Lung microvascular endothelial cell (primary cell): ENCODE data around the gene ALPG. TPM values are rescaled to one million over a fixed set of nuclear protein-coding genes. Genes with fewer than 3 reads are reported as not detected.
"Not testable (repeated sequence)": the region's sequence is repeated elsewhere in the genome, so short reads cannot be mapped to it uniquely, and the experiment has no call there.

Experiments used
- DNase-seq, 2 donors: peaks; one replicate each; pipeline versions ENCODE4 v3.0.0 to v3.0.0-alpha.2; 2010; ENCODE audit warnings: low read depth in 2 of 2
- total RNA-seq: library from RNA; depleted of rRNA; stranded (reverse); fragments of >200 nt; gene quantifications from 2 replicates; pipeline ENCODE4 v1.2.1, GENCODE V29; 2014

Gene ALPG
- total RNA-seq, 1 donor from 2014 or later, result not detected

- DNase-seq, result no peak
Measured at GRCh38 chr2:232419245-232420072, 12.8 kb downstream of the ALPG start.

- no peak for DNase-seq
Measured at GRCh38 chr2:232420073-232420454, 13.4 kb downstream of the ALPG start.

DNA sequence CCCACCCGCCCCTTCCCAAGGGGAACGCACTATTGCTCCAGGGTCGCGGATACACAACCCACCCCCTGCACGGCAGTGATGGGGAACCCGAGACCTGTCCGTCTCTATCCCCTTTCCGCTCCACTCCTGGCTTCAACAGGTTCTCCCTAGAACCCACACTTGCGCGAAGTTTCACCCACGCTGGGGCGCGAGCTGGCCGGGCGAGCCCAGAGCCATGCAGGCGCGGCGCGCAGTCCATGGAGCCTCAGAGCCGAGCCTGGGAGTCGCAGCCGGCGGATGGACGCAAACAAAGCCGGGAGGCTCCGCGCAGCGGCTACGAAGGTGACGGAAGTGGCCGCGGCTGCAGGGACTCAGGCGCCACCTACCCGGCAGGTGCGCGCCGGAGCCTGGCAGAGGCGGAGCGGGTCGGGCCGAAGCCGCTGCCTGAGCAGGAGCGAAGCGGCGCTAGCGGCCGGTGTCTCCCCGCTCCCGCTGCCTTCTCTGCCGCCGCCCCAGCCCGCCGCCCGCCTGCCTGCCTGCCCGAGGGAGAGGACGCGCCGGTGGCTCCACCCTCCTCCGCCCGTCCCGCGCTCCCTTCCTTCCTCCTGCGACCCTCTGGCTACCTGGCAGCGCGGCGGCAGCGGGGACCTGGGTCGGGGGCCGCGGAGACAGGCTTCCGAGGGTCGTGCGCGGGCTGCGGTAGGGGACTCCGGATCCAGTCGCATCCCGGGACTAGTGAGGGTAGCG lies 14.0 kb downstream of the ALPG start:
- peak in 1 of 2 donors; percentile 28 for DNase-seq

DNA sequence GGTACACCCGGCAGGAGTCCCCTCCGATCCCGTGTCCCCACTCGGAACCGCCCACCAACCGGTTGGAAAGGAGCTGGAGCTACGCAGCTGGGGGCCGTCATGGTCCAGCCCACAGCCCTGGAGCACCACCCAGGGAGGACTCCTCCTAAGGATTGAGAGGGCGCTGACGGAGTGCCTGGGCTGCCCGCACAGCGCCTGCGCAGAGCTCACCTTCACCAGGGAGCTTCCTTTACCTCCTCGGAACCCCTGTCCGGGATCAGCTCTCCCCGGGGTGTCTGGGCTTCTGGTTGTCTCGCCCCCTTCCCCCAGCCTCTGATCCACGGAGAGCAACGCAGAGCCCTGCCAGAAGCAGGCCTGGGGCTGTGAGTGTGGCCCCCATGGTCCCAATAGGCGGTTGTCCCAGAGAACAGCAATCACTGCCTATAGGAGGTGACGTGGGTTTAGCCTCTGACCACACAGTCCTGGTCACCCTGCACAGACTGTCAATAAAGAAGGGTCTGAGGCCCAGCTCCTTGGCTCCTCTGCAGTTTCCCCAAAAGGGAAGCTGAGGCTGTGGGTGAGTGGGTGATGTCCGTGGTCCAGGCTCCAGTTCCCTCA lies 14.6 kb downstream of the ALPG start:
- DNase-seq, result no peak

GRCh38 chr2:232422051-232422450 lies 15.4 kb downstream of the ALPG start:
- DNase-seq, result no peak

DNA sequence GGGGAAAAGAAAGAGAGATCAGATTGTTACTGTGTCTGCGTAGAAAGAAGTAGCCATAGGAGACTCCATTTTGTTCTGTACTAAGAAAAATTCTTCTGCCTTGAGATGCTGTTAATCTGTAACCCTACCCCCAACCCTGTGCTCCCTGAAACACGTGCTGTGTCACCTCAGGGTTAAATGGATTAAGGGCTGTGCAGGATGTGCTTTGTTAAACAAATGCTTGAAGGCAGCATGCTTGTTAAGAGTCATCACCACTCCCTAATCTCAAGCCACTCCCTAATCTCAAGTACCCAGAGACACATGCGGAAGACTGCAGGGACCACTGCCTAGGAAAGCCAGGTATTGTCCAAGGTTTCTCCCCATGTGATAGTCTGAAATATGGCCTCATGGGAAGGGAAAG lies 16.4 kb downstream of the ALPG start:
- not testable (repeated sequence) for DNase-seq

DNA sequence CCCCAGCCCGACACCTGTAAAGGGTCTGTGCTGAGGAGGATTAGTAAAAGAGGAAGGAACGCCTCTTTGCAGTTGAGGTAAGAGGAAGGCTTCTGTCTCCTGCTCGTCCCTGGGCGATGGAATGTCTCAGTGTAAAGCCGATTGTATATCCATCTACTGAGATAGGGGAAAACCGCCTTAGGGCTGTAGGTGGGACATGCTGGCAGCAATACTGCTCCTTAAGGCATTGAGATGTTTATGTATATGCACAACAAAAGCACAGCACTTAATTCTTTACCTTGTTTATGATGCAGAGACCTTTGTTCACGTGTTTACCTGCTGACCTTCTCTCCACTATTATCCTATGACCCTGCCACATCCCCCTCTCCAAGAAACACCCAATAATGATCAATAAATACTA lies 16.8 kb downstream of the ALPG start:
- DNase-seq, result not testable (repeated sequence)

DNA sequence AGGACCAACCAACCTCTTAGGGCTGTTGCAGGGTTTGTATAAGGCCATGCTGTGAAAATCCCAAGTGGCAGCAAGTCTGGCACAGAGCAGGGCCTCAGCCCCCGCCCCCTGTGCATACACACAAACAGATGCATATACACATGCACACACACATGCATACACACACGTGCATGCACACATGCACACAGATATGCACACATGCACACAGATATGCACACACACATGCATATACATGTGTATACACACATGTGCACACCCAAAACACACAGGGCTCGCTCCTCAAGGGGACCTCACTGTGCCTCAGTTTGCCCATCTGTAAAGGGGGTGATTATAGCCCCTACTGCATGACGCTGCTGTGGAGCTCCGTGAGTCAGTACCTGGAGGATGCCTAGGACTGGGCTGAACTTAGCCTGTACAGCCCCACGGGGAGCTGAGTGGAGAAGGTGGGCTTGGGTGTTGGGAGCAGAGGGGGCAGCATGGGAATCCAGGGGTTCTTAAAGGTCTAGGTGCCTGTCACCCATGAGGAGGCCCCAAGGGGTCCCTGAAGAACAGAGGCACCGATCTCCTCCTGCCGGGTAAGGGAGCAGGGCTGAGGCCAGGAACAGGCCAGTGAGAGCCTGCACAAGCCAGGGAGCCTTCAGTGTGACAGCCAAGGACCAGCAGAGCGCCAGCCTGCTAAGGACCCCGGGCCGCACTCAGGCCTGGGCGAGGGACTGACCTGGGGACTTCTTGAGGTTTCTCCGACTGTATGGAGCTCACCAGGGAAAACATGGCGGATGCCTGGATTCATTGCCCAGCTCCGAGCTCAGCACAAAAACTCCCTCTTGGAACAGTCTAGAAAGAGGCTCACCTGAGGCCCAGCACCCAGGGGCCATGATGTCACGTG lies 25.3 kb downstream of the ALPG start:
- no peak for DNase-seq

DNA sequence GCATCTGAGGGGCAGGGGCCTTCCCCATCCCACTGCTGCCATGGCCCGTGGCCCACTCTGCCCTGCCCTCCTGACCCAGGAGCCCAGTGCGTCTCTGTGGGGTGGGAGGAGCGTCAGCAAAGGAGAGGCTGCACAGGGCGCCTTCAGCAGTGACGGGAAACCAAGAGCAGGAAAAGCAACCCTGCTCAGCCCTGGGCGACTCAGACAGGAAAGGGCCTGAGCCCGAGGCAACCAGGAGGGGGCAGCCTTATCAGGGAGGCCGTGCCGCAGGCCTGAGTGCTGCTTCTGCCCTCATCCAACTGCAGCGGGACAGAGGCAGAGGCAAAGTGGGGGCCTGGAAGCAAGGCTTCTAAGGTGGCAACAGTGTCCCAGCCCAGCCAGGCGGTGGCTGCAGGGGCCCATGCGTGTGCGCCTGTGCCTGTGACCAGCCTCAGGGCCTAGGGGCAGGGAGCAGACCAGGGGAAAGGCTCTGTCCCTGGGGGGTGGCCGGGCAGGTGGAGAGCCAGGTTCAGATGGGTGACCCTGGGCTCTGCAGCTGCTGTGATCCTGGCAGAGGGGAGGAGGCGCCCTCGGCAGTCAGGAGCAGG lies 26.0 kb downstream of the ALPG start:
- DNase-seq, result no peak

DNA sequence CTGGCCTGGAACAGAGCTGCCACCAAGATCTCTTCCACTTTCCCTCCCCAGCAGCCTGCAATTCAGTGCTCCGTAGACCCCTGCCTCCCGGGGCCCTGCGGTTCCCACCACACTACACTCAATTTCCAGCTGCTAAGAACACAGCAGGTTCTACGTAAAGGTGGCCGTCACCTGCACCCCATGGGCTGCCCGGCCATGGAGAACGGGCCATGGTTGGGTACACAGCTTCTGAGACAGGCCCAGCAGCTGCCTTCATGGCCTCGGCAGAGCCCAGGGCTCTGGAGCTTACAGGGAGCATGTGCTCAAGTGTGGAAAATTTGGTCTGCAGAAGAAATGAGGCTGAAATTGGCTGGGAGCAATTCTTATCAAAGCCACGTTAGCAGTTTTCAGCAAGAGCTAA lies 27.0 kb downstream of the ALPG start:
- not testable (repeated sequence) for DNase-seq

- no peak for DNase-seq
Measured at GRCh38 chr2:232434091-232434490, 27.4 kb downstream of the ALPG start.

DNA sequence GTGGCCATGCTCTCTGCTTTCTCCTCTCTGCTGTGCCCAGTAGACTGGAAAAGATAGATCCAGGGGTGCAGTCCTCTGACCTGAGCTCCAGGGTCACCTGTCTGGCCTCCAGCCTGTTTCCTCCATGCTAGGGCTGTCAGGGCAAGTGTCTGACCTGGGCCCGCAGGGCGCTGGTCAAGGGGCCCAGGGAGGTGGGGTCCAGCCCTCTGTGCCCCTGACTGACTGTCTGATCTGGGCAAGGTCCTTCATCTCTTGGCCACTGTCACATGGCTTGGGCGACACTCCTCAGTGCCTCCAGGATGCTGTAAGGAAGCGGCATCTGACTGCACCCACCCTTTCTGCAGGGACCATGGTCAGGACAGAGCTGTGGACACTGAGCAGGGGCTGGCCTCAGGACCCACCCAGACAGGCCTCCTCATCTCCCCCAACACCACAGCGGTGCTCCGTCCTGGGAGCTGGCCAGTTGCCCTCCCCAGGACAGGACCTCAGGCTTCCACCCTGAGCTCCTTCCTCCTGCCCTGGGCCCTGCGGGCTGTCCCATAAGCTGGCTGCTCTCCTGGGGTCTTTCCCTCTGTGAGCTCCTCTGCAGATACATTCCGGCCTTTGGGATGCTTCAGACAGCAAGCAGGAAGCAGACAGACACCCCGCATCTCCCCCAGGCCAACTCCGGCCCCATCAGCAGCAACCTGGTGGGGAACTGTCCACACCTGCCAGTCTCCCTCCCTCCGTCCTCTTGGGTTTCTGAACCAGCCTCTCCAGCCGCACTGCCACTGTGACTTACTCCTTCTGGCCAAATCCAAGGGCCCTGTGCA lies 28.1 kb downstream of the ALPG start:
- no peak for DNase-seq

GRCh38 chr2:232435375-232435648 lies 28.7 kb downstream of the ALPG start:
- no peak for DNase-seq

DNA sequence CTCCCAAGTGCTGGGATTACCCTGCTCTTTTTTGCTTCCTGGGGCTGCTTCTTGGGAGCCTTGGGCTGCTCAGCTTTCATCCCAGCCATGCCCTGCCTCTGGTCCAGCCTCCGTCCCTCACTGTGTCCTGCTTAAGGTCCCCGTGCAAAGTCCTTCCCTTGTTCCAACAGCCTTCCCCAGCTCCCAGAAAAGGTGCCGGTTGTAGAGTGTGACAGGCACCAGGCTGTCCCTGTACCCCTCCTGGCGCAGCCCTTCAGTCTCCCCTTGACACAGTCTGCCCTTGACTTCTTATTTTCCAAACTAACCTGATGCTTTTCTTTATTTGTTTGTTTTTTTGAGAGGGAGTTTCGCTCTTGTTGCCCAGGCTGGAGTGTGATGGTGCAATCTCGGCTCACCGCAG lies 29.2 kb downstream of the ALPG start:
- no peak for DNase-seq

- DNase-seq, result no peak
Measured at GRCh38 chr2:232436381-232437194, 29.9 kb downstream of the ALPG start.

- no peak for DNase-seq
Measured at GRCh38 chr2:232437195-232437571, 30.5 kb downstream of the ALPG start.

- DNase-seq, result no peak
Measured at GRCh38 chr2:232438091-232438490, 31.4 kb downstream of the ALPG start.

DNA sequence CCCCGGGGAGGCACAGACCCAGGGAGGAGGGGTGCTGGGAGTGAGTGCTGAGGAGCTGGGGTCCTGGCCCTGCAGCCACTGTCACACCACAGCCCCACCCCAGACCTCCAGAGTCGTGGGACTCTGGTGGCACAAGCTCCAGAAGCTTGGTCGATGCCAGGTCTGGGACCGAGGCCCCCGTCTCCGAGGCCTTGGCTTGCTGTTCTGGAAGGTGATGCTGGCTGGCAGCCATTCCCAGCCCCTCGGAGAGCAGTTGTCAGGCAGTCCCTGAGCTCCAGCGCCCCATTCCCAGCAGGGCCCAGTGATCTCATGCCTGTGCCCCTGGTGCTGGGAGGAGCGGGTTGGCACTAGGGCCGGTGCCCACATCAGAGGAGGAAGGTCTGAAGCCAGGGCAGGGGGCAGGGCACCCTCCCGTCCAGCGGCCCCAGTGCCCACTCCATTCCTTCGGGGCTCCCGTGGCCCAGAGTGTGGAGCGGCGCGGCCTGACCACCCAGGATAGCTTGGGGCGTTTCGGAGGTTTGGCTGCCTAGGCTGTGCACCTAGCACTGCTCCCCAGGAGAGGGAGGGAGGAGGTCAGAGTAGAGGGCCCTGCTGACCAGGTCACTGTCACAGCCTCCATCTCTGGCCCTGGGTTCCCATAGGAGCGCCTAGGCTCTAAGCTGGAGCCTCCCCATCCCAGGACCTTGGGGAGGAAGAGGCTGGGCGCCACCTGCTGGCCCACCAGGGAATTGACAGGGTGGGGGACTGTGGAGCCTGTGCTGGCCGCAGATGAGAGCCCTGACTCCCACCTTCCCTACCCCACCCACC lies 32.5 kb downstream of the ALPG start:
- DNase-seq, result no peak

- DNase-seq, result no peak
Measured at GRCh38 chr2:232439758-232440135, 33.1 kb downstream of the ALPG start.
